ENCODE data around the gene NT5DC2.

GRCh38 chr3:52572221-52572620 lies 38.6 kb upstream of the NT5DC2 start:
- no peak for TF ChIP-seq EZH2 (IDR thresholded peaks at IDR 0.05; ENCODE audit: insufficient read depth, low read length)
- no peak for TF ChIP-seq CTCF (IDR thresholded peaks at IDR 0.05; ENCODE audit: insufficient read depth, low read depth, low read length)

All from astrocyte (in vitro differentiated cells and primary cell).